Stimulated activated naive CD4-positive, alpha-beta T cell treated with Interleukin-2 at 50 U/mL for 16 hours (primary cell): ENCODE data around the gene TMLHE.
"Not testable (repeated sequence)": the region's sequence is repeated elsewhere in the genome, so short reads cannot be mapped to it uniquely, and the experiment has no call there.

Experiments
- DNase-seq: peaks from one replicate; lab custom pipeline; 2025; lab: John Stamatoyannopoulos, UW

TMLHE gene

DNA sequence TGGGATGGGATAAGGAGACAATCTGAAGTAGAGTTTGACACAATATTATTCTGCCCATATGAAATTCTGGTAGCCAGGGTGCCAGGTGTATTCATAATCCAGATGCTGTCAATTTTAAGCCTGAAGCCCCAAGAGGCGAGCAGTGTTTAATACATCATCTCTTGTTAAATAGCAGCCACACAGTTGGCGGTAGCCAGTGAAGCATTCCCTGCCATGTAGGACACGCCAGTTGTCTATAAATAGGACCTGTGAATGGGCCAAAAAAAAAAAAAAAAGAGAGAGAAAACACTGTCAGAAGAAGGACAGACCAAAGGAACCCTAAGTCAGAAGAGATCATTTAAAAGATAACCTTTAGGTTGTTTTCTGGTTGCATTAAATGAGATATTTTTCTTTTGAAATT is 121.3 kb downstream of the TMLHE start:
- DNase-seq: not testable (repeated sequence)

DNA sequence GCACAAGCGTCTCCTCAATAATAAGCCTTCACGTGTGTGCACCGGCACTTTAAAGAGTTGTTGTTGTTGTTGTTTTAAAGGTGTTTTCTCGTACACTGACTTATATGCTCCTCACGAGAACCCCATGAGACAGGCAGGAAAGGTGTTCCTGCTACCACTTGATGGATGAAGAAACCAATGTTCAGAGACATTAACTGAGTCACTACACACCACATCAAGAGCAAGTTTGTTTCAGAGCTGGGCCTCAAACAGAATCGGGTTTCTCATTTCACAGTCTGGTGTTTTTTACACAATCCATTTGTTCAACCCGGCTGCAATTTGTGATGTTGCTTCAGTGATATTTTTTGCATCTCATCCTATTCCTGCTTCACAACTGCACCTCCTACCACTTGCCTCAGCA is 135.6 kb downstream of the TMLHE start:
- not testable (repeated sequence) for DNase-seq

DNA sequence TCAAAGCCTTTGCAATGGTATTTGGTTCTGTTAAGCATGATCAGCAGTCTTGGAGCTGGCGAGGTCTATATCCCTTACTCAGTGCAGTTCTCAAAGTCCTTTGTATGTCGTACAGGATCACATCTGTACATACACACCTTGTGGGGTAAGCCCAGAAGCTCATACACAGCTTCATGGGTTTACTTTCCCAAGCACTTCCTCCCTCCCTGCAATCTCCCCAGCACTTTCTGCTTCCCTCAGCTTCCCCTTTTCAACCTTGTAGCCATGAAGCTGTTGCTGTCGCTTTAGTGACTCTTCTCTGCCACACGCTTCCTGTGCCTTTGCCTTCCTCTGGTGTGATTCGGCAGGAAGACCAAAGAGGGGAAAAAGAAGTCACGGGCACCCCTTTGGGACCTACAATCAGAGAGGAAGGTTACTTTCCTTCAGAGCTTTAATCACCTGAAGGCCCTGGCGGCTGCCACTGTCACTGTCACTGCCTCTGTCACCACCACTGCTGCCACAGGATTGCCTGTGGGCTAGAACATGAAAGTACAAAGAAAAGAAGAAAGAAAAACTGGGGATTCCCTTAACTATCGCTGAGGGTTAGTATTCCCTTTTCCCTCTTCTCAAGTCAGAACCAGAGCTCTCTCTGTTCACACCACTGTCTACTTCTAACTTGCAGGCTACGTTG is 146.3 kb downstream of the TMLHE start:
- not testable (repeated sequence) for DNase-seq

DNA sequence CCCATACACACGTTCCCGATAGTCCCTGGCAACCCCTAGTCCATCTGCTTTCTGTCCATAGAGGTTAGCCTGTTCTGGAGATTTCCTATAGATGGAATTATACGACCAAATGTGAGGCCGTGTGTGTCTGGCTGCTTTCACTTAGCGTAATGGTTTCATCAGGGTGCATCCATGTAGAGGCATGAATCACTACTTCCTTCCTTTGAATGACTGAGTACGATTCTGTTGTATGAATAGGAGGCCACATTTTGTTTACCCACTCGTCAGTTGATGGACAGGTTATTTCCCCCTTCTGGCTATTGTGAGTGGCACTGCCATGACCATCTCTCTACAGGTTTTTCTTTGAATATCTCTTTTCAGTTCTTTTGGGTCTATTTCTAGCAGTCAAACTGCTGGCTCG is 152.3 kb downstream of the TMLHE start:
- DNase-seq: not testable (repeated sequence)

DNA sequence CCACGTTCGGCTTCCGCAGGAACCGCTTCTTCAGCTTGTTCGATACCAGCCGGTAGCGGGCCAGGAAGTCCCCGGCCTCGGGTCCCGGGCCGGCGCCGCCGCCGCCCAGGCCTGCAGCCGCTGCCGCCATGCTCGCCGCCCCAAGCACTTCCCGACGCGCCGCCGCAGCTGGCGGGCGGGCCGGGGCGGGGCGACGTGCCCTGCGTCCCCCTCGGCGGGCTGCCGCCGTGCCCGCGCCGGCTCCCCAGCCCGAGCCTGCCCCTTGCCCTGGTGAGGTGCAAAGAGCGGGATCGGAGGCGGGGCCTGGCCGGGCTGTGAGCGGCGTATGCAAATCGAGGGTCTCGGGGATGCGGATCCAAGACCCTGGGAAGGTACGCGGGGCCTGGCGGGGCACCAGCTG is 154.3 kb downstream of the TMLHE start, which contains the start of gene F8A3:
F8A3 (minus strand) TSS at position 150 of the 400 bp plus-strand sequence; CDS start at position 130, 20 bp downstream.
- DNase-seq: not testable (repeated sequence)

DNA sequence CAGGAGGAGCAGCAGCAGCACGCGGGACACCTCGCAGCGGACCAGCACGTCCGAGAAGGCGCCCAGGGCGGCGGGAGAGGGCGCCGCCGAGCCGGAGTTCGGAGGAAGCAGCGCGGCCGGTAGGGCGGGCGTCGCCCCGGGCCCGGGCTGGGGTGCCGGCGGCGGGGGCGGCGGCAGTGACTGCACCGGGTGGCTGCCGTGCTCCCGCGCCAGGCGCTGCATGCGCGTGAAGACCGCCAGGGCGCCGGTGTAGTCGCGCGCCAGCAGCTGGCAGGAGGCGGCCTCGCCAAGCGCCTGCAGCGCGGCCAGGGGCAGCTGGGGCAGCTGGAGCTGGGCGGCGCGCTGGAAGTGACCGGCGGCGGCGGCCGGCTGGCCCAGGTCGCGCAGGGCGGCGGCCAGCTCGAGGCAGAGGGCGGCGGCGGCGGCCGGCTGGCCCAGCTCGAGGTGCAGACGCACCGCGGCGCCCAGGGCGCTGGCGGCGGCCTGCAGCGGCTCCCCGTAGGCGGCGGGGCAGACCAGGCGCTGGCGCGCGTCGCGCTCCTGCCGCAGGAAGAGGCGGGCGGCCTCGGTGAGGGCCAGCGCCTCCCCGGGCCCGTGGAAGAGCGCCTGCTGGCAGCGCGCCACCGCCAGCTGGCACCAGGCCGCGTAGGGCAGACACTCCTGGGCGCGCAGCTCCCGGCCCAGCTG is 154.8 kb downstream of the TMLHE start:
- DNase-seq: not testable (repeated sequence)

DNA sequence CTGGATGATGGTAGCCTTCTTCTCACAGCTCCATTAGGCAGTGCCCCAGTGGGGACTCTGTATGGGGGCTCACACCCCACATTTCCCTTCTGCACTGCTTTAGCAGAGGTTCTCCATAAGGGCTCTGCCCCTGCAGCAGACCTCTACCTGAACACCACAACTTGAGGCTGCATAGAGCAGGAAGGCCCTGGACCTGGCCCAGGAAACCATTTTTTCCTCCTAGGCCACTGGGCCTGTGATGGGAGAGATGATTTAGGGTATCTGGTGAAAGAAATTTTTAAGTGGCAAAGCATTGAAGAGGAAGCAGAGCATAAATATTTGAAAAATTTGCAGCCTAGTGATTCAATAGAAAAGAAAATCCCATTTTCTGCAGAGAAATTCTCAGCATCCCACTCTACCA is 171.7 kb downstream of the TMLHE start:
- no peak for DNase-seq
